OCI-M2 (cell line): ENCODE data around the gene FER.
"Not testable (repeated sequence)": the region's sequence is repeated elsewhere in the genome, so short reads cannot be mapped to it uniquely, and the experiment has no call there.

ENCODE experiments used
- DNase-seq: peaks from one replicate; lab custom pipeline; 2025; ENCODE audit not compliant: unreplicated experiment; lab: John Stamatoyannopoulos, UW

Gene FER

DNA sequence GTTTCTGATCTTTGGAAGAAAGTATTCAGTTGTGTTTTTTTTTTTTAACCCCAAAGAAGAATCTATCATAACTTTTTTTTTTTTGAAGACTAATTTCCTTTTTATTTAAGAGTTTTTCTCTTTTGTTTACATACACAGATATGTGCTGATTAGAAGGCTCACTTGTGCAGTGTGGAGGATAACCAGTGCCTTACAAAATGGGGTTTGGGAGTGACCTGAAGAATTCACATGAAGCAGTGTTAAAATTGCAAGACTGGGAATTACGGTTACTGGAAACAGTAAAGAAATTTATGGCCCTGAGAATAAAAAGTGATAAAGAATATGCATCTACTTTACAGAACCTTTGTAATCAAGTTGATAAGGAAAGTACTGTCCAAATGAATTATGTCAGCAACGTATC is 50.3 kb downstream of the FER start:
- no peak for DNase-seq

GRCh38 chr5:108798513-108799265 is 51.0 kb downstream of the FER start:
- no peak for DNase-seq

DNA sequence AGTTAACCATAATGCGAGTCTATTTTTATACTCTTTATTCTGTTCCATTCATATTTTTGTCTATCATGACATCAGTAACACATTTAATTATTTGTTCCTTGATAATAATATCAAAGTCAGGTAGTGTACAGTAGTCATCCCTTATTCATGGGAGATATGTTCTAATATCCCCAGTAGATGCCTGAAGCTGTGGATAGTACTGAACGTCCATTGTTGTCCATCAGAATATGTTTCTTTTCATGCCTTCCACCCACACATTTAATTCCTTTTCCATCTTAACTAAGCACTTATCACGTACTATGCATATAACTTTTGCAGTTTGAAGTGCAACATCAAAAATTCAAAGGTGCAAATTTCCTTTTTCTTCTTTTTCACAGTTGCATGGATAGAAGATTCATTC is 53.6 kb downstream of the FER start:
- no peak for DNase-seq

- DNase-seq, result no peak
Measured at GRCh38 chr5:108801776-108802175, 54.1 kb downstream of the FER start.

DNA sequence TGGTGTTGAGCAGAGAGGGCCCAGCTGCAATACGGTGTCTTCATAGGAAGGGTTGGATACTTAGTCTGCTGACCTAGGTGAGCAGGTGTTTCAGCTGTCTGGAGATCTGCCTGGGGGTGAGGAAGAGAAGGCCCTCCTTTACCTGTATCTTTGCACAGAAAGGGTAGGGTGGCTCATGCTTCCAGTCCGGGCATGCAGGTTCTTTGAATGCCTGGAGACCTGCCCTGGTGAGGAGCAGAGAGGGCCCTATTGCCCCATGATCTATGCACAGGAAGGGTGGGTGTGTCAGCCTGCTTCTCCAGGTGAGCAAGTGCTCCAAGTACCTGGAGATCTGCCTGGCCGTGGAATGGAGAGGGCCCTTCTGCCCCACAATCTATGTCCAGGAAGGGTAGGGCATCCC is 63.0 kb downstream of the FER start:
- DNase-seq, result no peak

DNA sequence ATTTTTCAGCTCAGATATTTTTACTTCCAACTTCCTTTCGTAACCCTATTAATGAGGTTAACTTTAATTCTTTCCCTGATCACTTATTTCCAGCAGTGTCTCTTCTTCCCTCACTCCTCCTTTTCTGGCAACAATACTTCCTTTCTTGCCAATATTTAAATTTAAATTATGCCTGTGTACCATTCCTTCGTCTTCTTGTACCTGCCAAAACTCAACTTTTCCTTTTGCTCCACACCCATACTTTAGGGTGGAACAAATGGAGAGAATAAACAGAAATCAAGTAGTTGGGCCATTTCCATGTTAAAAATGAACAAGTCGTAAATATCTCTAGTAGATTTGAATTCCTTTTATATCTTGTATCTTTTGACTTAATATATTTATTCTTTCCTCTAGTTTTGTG is 66.0 kb downstream of the FER start:
- no peak for DNase-seq

GRCh38 chr5:108814551-108814950 is 66.9 kb downstream of the FER start:
- no peak for DNase-seq

- DNase-seq, result no peak
Measured at GRCh38 chr5:108818613-108819272, 71.0 kb downstream of the FER start.

DNA sequence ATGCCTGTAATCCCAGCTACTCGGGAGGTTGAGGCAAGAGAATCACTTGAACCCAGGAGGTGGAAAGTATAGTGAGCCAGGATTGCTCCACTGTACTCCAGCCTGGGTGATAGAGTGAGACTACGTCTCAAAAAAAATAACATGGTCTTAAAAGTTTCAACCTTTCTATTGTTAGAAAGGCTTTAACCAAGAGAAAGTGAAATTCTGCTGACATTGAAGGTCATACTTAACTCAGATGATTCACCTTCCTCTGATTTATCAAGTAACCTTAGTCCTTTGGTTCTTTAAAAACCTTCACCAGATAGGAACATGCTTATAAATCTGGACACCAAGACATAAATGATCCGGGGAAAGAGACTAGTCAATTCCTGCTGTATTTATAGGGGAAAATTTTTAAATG is 73.3 kb downstream of the FER start:
- DNase-seq, result no peak

- DNase-seq, result no peak
Measured at GRCh38 chr5:108822211-108822947, 74.7 kb downstream of the FER start.

- no peak for DNase-seq
Measured at GRCh38 chr5:108827131-108827530, 79.4 kb downstream of the FER start.

DNA sequence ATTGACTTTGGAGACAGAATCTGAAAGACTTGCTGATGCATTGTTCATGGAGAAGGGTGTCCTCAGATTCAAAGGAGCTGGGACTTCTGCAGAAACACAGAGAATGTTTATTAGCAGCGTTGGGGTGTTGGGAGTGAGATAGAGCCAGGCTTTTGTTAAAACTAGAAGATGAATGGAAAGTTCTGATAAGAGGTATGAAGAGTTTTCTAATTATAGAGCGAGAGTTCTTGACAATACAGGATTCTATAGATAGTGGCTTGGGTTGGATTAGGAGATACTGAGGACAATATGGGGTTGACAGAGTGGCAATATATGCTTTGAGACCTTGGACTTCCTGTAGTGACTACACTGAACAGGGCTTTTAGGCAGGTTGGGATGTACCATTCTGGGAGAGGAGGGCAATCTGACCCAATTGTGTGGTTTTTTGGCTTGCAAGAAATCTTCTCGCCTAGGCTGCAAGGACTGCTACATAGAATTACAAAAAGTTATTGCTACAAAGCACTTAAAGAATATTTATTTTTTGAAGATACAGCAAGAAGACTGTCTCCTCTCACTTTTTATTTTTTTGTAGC is 83.1 kb downstream of the FER start:
- no peak for DNase-seq

DNA sequence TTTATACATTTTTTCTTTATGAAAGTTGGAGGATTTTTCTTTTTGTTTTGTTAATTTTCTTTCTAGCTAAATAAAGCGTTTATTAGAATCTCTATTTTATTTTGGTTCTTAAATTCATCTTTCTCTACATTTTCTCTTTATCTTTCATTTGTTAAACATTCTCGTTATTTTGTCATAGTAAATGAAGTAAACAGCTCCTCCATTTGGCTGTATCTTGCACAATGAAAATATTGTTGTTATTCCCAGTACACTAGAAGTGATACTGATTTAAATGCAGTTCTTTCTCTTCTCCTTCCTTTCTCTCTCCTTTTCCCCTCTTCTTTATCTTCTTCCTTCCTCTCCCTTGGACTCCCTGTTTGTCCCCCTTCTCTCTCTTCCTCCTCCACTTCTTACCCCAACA is 88.8 kb downstream of the FER start:
- DNase-seq, result no peak

DNA sequence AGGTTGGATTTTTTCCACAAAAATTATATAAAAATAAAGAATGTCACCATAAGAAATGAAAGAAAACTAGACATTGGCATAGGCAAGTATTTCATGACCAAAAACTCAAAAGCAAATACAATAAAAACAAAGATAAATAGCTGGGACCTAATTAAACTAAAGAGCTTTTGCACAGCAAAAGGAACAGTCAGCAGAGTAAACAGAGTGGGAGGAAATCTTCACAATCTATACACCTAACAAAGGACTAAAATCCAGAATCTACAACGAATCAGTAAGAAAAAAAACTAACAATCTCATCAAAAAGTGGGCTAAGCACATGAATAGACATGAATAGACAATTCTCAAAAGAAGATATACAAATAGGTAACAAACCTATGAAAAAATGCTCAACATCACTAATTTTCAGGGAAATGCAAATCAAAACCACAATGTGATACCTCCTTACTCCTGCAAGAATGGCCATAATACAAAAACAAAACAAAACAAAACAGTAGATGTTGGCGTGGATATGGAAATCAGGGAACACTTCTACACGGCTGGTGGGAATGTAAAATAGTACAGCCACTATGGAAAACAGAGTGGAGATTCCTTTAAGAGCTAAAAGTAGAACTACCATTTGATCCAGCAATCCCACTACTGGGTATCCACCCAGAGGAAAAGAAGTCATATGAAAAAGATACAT is 94.7 kb downstream of the FER start:
- not testable (repeated sequence) for DNase-seq

DNA sequence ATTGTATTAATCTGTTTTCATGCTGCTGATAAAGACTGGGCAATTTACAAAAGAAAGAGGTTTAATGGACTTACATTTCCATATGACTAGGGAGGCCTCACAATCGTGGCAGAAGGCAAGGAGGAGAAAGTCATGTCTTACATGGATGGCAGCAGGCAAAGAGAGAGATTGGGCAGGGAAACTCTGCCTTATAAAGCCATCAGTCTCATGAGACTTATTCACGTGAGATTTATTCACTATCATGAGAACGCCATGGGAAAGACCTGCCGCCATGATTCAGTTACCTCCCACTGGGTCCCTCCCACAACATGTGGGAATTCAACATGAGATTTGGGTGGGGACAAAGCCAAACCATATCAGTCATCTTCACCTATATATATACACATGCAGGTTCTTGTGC is 103.4 kb downstream of the FER start:
- DNase-seq, result not testable (repeated sequence)

- DNase-seq, result no peak
Measured at GRCh38 chr5:108857905-108858304, 110.2 kb downstream of the FER start.

DNA sequence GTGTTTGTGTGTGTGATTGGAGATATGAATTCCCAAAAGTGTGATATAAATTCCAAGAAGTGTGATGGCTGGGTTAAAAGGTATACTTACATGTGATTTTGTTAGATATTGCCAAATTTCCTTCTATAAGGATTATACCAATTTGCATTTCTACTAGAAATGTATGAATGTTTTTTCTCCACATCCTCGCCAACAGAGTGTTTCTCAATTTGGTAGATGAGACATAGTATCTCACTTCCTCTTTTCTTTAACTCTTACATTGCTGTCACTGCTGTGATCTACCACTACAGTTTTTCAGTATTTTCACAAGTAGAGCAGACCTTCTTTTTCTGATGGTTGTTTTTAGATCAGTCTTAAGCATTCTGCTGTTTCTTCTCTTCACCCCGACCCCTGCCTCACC is 111.3 kb downstream of the FER start:
- no peak for DNase-seq

DNA sequence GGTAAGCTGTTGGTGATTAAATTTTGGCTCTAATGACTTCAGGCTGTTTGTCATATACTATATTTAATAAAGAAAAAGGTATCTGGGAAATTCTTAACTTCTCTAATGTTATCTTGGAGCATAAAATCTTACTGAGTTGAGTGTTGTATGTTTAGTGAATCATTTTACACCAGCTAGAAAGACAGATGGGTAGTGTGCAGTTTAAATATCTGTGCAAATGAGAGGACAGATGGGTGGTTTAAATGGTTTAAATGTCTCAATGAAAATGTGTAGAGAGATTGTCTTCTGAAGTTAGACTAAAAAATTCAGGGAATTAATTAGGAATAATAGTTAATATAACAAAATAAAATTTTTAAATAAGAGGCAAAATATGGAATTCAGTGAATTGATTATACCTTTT is 114.5 kb downstream of the FER start:
- DNase-seq, result no peak

- not testable (repeated sequence) for DNase-seq
Measured at GRCh38 chr5:108866097-108866496, 118.4 kb downstream of the FER start.

DNA sequence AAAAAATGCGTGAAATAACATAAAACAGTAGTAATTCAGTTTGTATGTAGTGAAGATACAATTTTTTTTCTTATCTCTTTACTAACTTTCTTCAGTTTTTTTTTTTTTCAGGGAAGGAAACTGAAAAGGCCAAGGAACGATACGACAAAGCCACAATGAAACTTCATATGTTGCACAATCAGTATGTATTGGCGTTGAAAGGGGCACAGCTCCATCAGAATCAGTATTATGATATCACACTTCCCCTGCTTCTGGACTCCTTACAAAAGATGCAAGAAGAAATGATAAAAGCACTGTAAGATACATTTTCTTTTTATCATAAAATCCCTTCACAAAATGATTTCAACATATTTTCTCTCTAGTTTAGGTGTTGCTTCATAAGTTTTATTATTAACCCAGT is 120.0 kb downstream of the FER start:
- no peak for DNase-seq

DNA sequence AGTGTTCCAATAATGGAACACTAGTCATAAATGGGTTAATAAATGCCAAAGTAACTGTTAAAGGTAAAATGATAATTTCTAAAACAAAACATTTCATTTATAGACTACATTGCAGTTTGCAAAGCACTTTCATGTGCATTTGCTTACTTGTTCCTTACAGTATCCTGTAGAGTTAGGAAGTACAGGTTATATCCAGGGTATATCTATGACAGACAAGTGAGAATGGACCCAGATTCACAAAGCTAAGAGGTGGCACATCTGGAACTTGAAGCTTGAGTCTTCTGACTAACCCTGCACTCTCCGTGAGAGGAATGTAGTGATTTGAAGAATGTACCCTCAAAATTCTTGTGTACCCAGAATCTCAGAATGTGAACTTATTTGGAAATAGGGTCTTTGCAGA is 121.4 kb downstream of the FER start:
- no peak for DNase-seq
